ENCODE data around the gene NUCB1. TPM values are rescaled to one million over a fixed set of nuclear protein-coding genes. Genes with fewer than 3 reads are reported as not detected.

The NUCB1 gene
- polyA plus RNA-seq, 3 donors = 80.9 to 178 (median 108) TPM

DNA sequence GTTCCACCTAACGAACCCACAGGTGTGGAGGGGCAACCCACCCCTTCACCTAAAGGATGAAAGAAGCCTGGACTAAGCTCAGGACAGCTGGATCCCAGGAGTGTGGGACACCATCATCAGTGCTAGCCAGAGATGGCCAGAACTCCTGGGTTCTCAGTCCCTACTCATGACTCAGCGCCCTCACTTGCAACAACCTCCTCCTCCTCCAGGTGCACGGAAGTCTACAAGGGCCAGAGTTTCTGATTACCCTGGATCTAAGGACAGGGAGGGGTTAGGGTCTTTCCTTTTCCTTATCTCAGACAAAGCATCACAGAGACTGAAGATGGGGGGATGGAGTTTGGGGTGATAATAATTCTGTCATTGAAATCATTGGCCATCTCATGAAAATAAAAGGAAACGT is 9.6 kb upstream of the NUCB1 start:
- no peak overlapping the region for H3K4me2 ChIP-seq (replicated peaks; ENCODE audit: extremely low read depth, low read length, poor library complexity, severe bottlenecking)
- TF ChIP-seq, protein P1, sequence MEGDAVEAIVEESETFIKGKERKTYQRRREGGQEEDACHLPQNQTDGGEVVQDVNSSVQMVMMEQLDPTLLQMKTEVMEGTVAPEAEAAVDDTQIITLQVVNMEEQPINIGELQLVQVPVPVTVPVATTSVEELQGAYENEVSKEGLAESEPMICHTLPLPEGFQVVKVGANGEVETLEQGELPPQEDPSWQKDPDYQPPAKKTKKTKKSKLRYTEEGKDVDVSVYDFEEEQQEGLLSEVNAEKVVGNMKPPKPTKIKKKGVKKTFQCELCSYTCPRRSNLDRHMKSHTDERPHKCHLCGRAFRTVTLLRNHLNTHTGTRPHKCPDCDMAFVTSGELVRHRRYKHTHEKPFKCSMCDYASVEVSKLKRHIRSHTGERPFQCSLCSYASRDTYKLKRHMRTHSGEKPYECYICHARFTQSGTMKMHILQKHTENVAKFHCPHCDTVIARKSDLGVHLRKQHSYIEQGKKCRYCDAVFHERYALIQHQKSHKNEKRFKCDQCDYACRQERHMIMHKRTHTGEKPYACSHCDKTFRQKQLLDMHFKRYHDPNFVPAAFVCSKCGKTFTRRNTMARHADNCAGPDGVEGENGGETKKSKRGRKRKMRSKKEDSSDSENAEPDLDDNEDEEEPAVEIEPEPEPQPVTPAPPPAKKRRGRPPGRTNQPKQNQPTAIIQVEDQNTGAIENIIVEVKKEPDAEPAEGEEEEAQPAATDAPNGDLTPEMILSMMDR (IDR thresholded peaks at IDR 0.05) = no peak
- no peaks in the 10 kb centered on the region for H3K36me3 ChIP-seq (replicated peaks in 1 of 2; ENCODE audit: control insufficient read depth in 1 of 2, insufficient read depth in 2 of 2, low read length in 2 of 2)
- no peak overlapping the region for H3K4me3 Mint-ChIP-seq
- DNase-seq = no peak
- H3K4me1 ChIP-seq (ENCODE audit: control insufficient read depth in 1 of 2, insufficient read depth in 2 of 2, low read length in 2 of 2) = peaks cover 0 to 3% of the 10 kb centered on the region in 2 donors
- H4K20me1 ChIP-seq (ENCODE audit: insufficient read depth, low read length) = no peaks in the 10 kb centered on the region
- H3K4me3 ChIP-seq (replicated peaks in 1 of 3; ENCODE audit: low read depth in 2 of 3, low read length in 3 of 3) = no peak overlapping the region
- H3K4me1 Mint-ChIP-seq = peaks cover 3% of the 10 kb centered on the region
- intact Hi-C loops (cut with micrococcal nuclease) = no loop called here
- H3K27ac ChIP-seq (ENCODE audit: low read depth in 1 of 2, low read length in 2 of 2) = no peak overlapping the region
- no CpG with 5 or more reads among the region's 4 CpGs for WGBS (ENCODE audit: insufficient coverage)
- peak overlapping the region in 1 of 7 donors; percentile 60 for H3K27ac Mint-ChIP-seq
- no peak overlapping the region for H3K9ac ChIP-seq (ENCODE audit: insufficient read depth, low read length, poor library complexity, severe bottlenecking)
- H3K9me3 ChIP-seq (replicated peaks in 1 of 2; ENCODE audit: control insufficient read depth in 1 of 2, insufficient read depth in 1 of 2, low read length in 2 of 2) = no peaks in the 10 kb centered on the region
- H3K9me3 Mint-ChIP-seq = peaks cover 0 to 9% (median 1%) of the 10 kb centered on the region in 7 donors
- peaks cover 0 to 4% of the 10 kb centered on the region in 2 donors for H3K36me3 Mint-ChIP-seq
- H3K27me3 ChIP-seq (ENCODE audit: control insufficient read depth in 2 of 2, insufficient read depth in 2 of 2, low read length in 2 of 2) = peaks cover 9 to 18% of the 10 kb centered on the region in 2 donors
- H2AFZ ChIP-seq (ENCODE audit: insufficient read depth, low read depth, low read length, poor library complexity, severe bottlenecking) = no peak overlapping the region
- H3K79me2 ChIP-seq (ENCODE audit: insufficient read depth, low read length) = no peaks in the 10 kb centered on the region
- H3K27me3 Mint-ChIP-seq (ENCODE audit: low read depth in 3 of 3) = peaks cover 27 to 40% (median 32%) of the 10 kb centered on the region in 3 donors

DNA sequence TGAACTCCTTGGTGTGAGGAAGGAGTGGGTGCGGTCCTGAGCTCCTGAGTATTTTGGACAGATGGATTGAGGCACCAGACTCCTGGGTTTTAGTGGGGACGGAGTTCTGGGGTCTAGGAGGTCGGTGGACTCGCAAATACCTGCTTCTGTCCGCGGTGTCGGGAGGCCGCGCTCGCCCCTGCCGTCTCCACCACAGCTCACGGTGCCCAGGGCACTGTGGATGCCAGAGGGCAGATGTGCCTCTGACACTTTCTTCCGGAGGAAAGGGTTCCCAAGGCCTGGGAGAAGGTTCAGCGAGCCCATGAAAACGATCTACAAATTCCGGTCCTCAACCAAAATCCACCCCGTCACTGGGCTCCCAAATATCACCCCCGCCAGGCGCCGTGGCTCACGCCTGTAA is 4.9 kb upstream of the NUCB1 start:
- Histone ChIP-seq H2AFZ (ENCODE audit: insufficient read depth, low read depth, low read length, poor library complexity, severe bottlenecking) (peak overlapping the region; percentile 73), H3K27ac (ENCODE audit: low read depth in 1 of 2, low read length in 2 of 2) (no peak overlapping the region), H3K36me3 (replicated peaks in 1 of 2; ENCODE audit: control insufficient read depth in 1 of 2, insufficient read depth in 2 of 2, low read length in 2 of 2) (no peaks in the 10 kb centered on the region), H3K4me1 (ENCODE audit: control insufficient read depth in 1 of 2, insufficient read depth in 2 of 2, low read length in 2 of 2) (peaks cover 12 to 22% of the 10 kb centered on the region in 2 donors), H3K9me3 (replicated peaks in 1 of 2; ENCODE audit: control insufficient read depth in 1 of 2, insufficient read depth in 1 of 2, low read length in 2 of 2) (no peaks in the 10 kb centered on the region), H3K4me2 (replicated peaks; ENCODE audit: extremely low read depth, low read length, poor library complexity, severe bottlenecking) (no peak overlapping the region), H3K79me2 (ENCODE audit: insufficient read depth, low read length) (peaks cover 2% of the 10 kb centered on the region), H3K9ac (ENCODE audit: insufficient read depth, low read length, poor library complexity, severe bottlenecking) (no peak overlapping the region), H4K20me1 (ENCODE audit: insufficient read depth, low read length) (no peaks in the 10 kb centered on the region), H3K27me3 (ENCODE audit: control insufficient read depth in 2 of 2, insufficient read depth in 2 of 2, low read length in 2 of 2) (peaks cover 9 to 31% of the 10 kb centered on the region in 2 donors), H3K4me3 (replicated peaks in 1 of 3; ENCODE audit: low read depth in 2 of 3, low read length in 3 of 3) (peak overlapping the region in 1 of 3 experiments; percentile 64)
- Mint-ChIP-seq H3K9me3 (peaks cover 0 to 19% (median 7%) of the 10 kb centered on the region in 7 donors), H3K27ac (peak overlapping the region in 1 of 7 donors; percentile 18), H3K4me3 (peak overlapping the region in 1 of 2 donors; percentile 80), H3K4me1 (peaks cover 17% of the 10 kb centered on the region), H3K27me3 (ENCODE audit: low read depth in 3 of 3) (peaks cover 46 to 58% (median 53%) of the 10 kb centered on the region in 3 donors), H3K36me3 (peaks cover 0 to 4% of the 10 kb centered on the region in 2 donors)
- TF ChIP-seq, protein P1 (IDR thresholded peaks at IDR 0.05) = no peak
- no peak for DNase-seq
- intact Hi-C loops (cut with micrococcal nuclease) = loop anchor here in 1 of 2 donors (5.0 kb wide), 1 partner anchor 77 kb away; no protein-coding TSS in a partner anchor
- 45% methylated on average over 21 of the region's 21 CpGs for WGBS (ENCODE audit: insufficient coverage)
